MM.1S (cell line): ENCODE data around the gene EZH1.

Experiments
- CTCF ChIP-seq: fragments of 300-600 bp; sonication (generic); IDR thresholded peaks from 2 replicates; pipeline ENCODE4 v1.5.1; 2016; ENCODE audit warnings: antibody characterized with exemption, low read length, mixed read lengths
- EZH2 ChIP-seq: fragments of 300-600 bp; sonication (generic); optimal IDR thresholded peaks from 2 replicates; pipeline ENCODE3; 2017; ENCODE audit warnings: low read depth, mild to moderate bottlenecking, antibody characterized with exemption, low read length, mixed read lengths
- EZH2phosphoT487 ChIP-seq: fragments of 300-600 bp; sonication (generic); IDR thresholded peaks from 2 replicates; pipeline ENCODE4 v1.6.1; 2018; ENCODE audit warnings: antibody characterized with exemption, low read length

DNA sequence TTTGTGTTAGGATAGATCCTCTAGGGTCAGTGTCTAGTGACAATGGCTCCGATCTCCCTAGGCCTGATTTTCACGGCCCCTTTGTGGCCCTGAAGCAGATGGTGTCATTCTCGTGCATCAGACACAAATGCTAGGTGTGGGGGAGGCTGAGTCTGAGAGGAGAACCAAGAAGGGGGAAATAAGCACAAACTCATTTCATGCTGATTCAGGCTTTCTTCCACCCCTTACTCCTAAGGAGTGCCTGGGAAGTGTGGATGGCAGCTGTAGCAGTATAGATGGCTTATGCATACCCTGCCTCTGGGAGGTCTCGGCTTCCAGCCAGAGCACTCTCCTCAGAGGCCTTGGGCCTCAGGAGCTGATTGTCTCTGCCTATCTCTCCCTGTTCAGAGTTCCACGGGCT lies 33.7 kb upstream of the EZH1 start:
- TF ChIP-seq CTCF, result no peak
- no peak for TF ChIP-seq EZH2
- TF ChIP-seq EZH2phosphoT487, result no peak
